Testis (tissue), 3 donors: ENCODE results near the gene CHKA. TPM values are rescaled to one million over a fixed set of nuclear protein-coding genes. Genes with fewer than 3 reads are reported as not detected.

Source experiments
- DNase-seq: peaks from one replicate; pipeline ENCODE4 v3.0.0-alpha.2; 2019
- H3K27ac ChIP-seq, 2 donors: fragments of 200-600 bp; sonication (generic); one replicate each; pipeline ENCODE4 v1.5.1; 2019
- H3K27me3 ChIP-seq: fragments of 200-600 bp; sonication (generic); one replicate; pipeline ENCODE4 v1.5.1; 2019
- H3K36me3 ChIP-seq: fragments of 200-600 bp; sonication (generic); one replicate; pipeline ENCODE4 v1.5.1; 2017; ENCODE audit warnings: low read depth; ENCODE audit errors: missing control alignments
- H3K4me1 ChIP-seq: fragments of 200-600 bp; sonication (generic); one replicate; pipeline ENCODE4 v1.5.1; 2019
- H3K4me3 ChIP-seq, 2 donors: fragments of 200-600 bp; sonication (generic); one replicate each; pipeline ENCODE4 v1.5.1; 2017 to 2019
- H3K9me3 ChIP-seq: fragments of 200-600 bp; sonication (generic); one replicate; pipeline ENCODE4 v1.5.1; 2017
- POLR2A ChIP-seq: fragments of 450-650 bp; IDR thresholded peaks from one replicate; pipeline ENCODE4 v1.6.1; 2017; ENCODE audit warnings: antibody characterized with exemption, mild to moderate bottlenecking, moderate library complexity
- WGBS, 2 donors: methylation state at CpG; one replicate each; pipeline ENCODE4 v1.1.5; 2018; 5-methylcytosine and 5-hydroxymethylcytosine counted together
- intact Hi-C: fragments of 100-400 bp; cut with DNase I; formaldehyde crosslinking; loops from one replicate; pipeline ENCODE4 v1.15.1; 2023; ENCODE audit warnings: low total_unique reads
- polyA plus RNA-seq: library from polyadenylated mRNA; stranded (reverse); fragments of 350-450 nt; fragmentation: Illumina TruSeq; extraction: RNeasy Lipid Tissue Mini Kit (QIAGEN cat#74804); gene quantifications from one replicate; pipeline ENCODE4 v1.2.3, GENCODE V29; 2014; ENCODE audit warnings: low read depth, low replicate concordance; ENCODE audit not compliant: insufficient read depth
- total RNA-seq, 2 donors: library from RNA; depleted of rRNA; stranded (reverse); fragments of >200 nt; gene quantifications; one replicate each; pipeline ENCODE4 v1.2.3, GENCODE V29; 2016
- TF ChIP-seq, protein P1 (sequence below), 3 experiments: fragments of 450-650 bp in 2 of 3; fragments of 200-600 bp in 1 of 3; sonication (generic) in 1 of 3; IDR thresholded peaks; one replicate each; pipeline ENCODE4 v1.5.1; 2016 to 2019; ENCODE audit warnings: antibody characterized with exemption in 3 of 3, mild to moderate bottlenecking in 2 of 3, moderate library complexity in 1 of 3

The CHKA gene
- total and polyA plus RNA-seq, 3 donors from 2014 or later: 145 to 200 (median 180) TPM

DNA sequence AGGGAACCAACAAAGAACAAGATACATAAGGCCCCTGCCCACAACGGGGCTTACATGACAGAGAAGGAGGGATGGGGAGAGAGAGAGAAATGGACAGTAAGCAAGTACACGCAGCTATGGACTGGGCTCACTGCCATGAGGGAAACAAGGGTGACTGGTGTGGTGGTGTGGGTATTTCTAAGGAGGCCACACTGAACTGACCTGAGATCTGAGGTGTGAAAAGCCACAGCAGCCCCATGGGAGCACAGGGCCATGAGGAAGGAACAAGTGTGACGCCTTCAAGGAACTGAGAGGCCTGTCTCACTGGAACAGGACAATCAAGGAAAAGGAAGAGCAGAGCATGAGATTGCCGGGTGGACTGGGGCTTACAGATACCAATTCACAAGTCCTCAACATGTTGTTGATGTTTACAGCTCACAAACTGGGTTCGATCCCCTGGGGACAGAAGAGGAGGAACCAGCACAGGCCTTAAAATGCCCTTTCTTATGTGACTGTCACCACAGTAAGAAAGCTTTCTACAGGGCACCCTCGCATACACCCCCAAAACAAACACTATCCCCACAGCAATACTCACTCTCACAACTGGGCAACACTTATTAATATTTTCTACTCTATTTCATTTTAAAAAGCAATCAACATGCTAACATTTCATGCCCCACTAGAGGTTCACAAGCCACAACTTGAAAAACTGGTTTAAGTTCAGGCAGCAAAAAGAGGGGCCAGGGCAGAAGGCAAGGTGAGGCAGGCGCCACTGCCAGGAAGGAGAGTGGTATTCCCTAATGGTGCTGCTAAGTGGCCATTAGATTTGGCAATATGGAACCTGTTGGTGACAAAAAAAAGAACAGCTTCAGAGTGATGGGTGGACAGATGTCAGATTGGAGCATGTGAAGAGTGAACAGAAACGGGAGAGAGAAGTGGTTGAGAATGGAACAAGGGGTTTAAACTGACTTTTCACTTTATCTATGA, 43.3 kb downstream of the CHKA start:
- H3K27me3 ChIP-seq: no peaks in the 10 kb centered on the region
- H3K27ac ChIP-seq: no peak overlapping the region
- no peaks in the 10 kb centered on the region for H3K36me3 ChIP-seq
- DNase-seq: no peak
- no peaks in the 10 kb centered on the region for H3K9me3 ChIP-seq
- no peak overlapping the region for H3K4me3 ChIP-seq
- TF ChIP-seq, protein P1, sequence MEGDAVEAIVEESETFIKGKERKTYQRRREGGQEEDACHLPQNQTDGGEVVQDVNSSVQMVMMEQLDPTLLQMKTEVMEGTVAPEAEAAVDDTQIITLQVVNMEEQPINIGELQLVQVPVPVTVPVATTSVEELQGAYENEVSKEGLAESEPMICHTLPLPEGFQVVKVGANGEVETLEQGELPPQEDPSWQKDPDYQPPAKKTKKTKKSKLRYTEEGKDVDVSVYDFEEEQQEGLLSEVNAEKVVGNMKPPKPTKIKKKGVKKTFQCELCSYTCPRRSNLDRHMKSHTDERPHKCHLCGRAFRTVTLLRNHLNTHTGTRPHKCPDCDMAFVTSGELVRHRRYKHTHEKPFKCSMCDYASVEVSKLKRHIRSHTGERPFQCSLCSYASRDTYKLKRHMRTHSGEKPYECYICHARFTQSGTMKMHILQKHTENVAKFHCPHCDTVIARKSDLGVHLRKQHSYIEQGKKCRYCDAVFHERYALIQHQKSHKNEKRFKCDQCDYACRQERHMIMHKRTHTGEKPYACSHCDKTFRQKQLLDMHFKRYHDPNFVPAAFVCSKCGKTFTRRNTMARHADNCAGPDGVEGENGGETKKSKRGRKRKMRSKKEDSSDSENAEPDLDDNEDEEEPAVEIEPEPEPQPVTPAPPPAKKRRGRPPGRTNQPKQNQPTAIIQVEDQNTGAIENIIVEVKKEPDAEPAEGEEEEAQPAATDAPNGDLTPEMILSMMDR (IDR thresholded peaks at IDR 0.05): no peak
- no peak for TF ChIP-seq POLR2A
- intact Hi-C loops: no loop called here
- no peaks in the 10 kb centered on the region for H3K4me1 ChIP-seq
- WGBS, 2 donors: 86 to 89% methylated on average over 8 of the region's 8 CpGs

GRCh38 chr11:68076371-68077042, 44.7 kb downstream of the CHKA start:
- intact Hi-C loops: no loop called here
- H3K4me3 ChIP-seq: no peak overlapping the region
- H3K27ac ChIP-seq: no peak overlapping the region
- 91% methylated on average over 10 to 11 of the region's 11 CpGs for WGBS, 2 donors
- no peaks in the 10 kb centered on the region for H3K9me3 ChIP-seq
- no peaks in the 10 kb centered on the region for H3K27me3 ChIP-seq
- TF ChIP-seq, protein P1 (IDR thresholded peaks at IDR 0.05): no peak
- no peak for TF ChIP-seq POLR2A
- no peak for DNase-seq
- no peaks in the 10 kb centered on the region for H3K4me1 ChIP-seq
- no peaks in the 10 kb centered on the region for H3K36me3 ChIP-seq

- no peaks in the 10 kb centered on the region for H3K9me3 ChIP-seq
- no peak overlapping the region for H3K27ac ChIP-seq
- WGBS, 2 donors: 83 to 89% methylated on average over 10 of the region's 10 CpGs
- H3K36me3 ChIP-seq: no peaks in the 10 kb centered on the region
- H3K27me3 ChIP-seq: no peaks in the 10 kb centered on the region
- H3K4me3 ChIP-seq: no peak overlapping the region
- intact Hi-C loops: no loop called here
- H3K4me1 ChIP-seq: no peaks in the 10 kb centered on the region
- TF ChIP-seq POLR2A: no peak
- TF ChIP-seq, protein P1 (IDR thresholded peaks at IDR 0.05): no peak
- no peak for DNase-seq
Observed at GRCh38 chr11:68074584-68075352, 46.4 kb downstream of the CHKA start.

DNA sequence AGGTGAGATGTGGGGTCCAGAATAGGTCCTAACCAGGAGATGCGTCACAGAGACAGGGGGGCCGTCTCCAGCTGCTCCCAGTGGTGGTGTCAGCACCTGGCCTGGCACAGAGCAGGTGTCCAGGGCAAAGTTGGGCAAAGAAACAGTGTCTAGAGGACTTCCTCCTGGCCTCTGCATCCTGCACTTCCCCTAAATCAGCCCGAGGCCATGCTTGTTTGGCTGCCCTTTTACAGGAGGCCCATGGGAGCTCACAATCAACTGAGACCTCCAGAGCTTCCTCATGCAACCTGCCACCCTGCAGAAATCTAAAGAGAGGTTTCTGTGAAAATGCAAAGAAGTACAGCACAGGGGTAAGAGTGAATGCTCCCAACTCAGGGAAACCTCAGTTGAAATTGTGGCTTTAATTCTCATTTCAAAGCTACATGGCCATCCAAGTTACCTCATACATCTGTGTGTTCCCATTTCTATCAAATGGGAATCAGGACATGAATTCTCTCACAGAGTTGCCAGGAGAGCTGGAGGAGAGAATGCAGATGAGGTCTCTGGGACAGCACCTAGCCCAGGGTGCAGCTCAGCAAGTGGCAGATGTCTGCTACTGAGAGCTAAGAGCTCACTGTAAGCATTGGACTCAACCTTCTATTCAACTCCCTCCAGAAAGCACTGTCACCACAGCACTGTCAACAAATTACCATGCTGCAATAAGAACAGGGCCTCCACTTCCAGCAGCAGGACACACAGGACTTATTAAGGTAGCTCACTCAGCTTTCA, 49.7 kb downstream of the CHKA start:
- no peak overlapping the region for H3K4me3 ChIP-seq
- no peak for TF ChIP-seq POLR2A
- TF ChIP-seq, protein P1 (IDR thresholded peaks at IDR 0.05): no peak
- H3K27ac ChIP-seq: no peak overlapping the region
- 85 to 96% methylated on average over 3 of the region's 3 CpGs for WGBS, 2 donors
- DNase-seq: no peak
- H3K4me1 ChIP-seq: no peaks in the 10 kb centered on the region
- no peaks in the 10 kb centered on the region for H3K36me3 ChIP-seq
- intact Hi-C loops: no loop called here
- no peaks in the 10 kb centered on the region for H3K27me3 ChIP-seq
- no peaks in the 10 kb centered on the region for H3K9me3 ChIP-seq
